GM10266 (cell line): ENCODE measurements around the gene MEMO1.

Experiments used
- DNase-seq: peaks from one replicate; pipeline ENCODE4 v3.0.0; 2012; ENCODE audit errors: extremely low spot score
- TF ChIP-seq, protein P1 (sequence below): IDR thresholded peaks from 2 replicates; pipeline ENCODE4 v1.5.1; 2012; ENCODE audit warnings: mild to moderate bottlenecking, low read depth; ENCODE audit not compliant: control insufficient read depth, insufficient read depth; ENCODE audit errors: missing control alignments

MEMO1 gene

DNA sequence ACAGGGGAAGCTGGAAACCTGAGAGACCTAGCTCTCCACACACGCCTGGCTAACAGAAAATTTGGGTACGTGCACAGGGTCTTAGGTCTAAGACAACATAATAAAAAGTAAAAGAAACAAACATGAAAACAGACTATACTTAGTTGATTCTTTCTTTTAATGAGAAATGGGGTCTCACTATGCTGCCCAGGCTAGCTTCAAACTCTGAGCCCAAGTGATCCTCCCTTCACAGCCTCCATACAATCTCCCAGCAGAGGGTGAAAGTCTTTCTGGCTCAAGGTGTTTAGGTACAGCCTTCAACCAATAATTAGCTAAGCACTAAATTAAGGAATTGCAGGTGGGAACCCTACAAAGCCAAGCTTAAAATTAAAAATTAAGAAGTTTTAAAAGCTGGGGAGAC is 116.2 kb downstream of the MEMO1 start:
- TF ChIP-seq, protein P1, sequence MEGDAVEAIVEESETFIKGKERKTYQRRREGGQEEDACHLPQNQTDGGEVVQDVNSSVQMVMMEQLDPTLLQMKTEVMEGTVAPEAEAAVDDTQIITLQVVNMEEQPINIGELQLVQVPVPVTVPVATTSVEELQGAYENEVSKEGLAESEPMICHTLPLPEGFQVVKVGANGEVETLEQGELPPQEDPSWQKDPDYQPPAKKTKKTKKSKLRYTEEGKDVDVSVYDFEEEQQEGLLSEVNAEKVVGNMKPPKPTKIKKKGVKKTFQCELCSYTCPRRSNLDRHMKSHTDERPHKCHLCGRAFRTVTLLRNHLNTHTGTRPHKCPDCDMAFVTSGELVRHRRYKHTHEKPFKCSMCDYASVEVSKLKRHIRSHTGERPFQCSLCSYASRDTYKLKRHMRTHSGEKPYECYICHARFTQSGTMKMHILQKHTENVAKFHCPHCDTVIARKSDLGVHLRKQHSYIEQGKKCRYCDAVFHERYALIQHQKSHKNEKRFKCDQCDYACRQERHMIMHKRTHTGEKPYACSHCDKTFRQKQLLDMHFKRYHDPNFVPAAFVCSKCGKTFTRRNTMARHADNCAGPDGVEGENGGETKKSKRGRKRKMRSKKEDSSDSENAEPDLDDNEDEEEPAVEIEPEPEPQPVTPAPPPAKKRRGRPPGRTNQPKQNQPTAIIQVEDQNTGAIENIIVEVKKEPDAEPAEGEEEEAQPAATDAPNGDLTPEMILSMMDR, result no peak
- no peak for DNase-seq

DNA sequence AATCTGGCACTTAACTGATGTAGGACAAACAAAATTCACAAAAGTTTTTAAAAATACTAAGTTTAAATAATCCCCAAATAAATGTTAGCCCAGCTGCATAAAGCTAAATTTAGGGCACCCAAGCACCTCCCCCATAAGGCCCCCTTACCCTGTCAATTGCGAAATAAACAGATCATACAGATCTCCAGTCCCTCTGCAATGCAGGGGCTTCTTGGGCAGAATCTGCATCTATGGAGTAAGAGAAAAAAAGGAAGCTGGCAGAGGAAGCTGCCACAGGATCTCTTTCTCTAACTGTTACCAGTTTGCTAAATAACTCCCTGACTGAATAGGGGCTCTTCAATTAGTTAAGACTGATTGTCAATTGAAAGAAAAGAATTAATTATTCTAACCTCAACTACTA is 117.7 kb downstream of the MEMO1 start:
- TF ChIP-seq, protein P1, result no peak
- DNase-seq, result no peak

DNA sequence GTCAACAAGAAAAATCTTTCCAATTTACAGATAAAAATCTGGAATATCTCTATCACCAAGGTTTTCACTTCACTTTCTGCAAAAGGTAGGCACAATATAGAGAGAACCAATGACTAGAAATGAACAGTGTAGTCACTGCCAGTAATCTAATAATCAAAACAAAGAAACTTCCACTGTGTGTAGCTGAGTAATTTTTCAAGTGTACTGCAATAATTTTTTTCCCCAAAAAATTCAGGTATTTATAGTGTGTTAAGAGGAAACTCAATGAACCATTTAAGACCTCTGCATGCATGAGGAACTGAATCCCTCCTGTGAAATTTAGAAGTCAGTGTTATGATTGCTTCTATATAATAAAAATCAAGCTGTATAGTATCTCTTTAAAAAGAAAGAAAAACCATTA is 121.8 kb downstream of the MEMO1 start:
- DNase-seq, result no peak

DNA sequence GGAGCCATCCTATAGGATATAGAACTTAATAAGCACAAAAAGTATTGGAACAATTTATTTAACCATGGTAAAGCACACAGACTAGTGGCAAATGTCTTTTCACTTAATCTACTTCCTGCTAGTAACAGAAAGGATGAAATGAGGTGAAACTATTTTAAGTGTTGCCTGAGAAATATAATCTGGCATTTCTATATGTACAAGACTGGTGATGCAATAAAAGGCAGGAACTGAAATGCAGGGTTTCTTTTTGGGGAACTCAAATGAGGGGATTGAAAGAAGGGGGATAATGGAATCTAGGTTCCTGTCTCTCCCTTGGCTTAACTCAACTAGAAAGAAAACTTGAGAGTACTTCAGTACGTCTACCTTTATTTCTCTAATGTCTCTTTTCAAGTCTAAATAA is 122.3 kb downstream of the MEMO1 start:
- TF ChIP-seq, protein P1, result no peak
- no peak for DNase-seq

More for the DNA sequence above, 121.8 kb downstream of the MEMO1 start:
- TF ChIP-seq, protein P1, result no peak

DNA sequence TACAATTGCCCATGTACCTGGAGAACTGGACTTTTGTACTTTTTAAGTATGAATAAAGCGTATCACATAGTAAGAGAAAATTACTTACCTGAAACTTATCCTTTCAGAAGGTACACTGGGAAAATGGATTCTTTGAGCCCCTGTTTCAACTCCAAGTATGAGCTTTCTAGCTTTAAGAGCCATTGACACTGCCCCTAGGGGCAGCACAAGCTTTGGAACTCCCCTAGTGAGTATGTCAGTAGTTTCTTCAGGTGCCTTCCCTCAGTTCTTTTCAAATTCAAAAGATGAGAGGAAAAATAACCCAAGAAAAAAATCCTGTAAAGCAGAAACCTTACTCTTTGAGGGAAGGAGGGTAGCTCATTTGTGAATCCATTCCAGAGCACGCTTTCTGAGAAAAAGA is 124.1 kb downstream of the MEMO1 start:
- TF ChIP-seq, protein P1, result peak; percentile 41
- DNase-seq, result no peak

DNA sequence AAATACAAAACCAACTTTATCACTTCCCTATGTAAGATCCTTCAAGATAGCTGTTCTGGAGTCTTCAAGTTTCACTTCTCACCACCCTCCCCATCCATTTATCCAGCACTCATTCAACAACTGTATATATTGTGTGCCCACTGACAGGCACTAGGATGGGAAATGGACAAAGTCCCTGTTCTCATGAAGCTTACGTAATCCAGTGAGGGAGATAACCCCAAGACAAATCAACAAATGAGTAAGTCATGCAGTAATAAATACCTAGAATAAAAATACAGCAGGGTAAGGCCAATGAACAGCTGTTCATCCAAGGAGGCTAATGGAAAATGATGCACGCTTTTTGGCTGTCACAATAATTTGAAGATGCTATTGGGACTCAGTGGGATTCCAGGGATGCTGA is 133.8 kb downstream of the MEMO1 start:
- DNase-seq, result no peak
- TF ChIP-seq, protein P1, result no peak

DNA sequence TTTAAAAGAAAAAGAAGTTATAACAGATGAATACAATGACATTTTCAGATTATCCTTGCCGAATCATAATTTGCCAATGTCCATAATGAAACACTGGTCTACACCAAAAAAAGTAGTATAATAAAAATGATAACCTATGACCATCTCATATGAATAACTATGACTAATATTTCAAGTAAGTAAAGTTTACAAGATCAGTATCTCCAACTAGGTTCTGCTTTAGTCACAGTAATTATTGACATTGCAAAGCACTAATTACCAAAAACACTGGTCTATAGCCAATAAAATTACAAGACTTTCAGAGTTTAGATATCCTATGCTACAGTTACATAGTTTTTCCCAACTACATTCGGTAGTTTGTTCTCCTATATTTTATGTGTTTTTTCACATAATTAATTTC is 136.7 kb downstream of the MEMO1 start:
- no peak for DNase-seq
- TF ChIP-seq, protein P1, result no peak
